ENCODE results near the gene MAN1A2.

MAN1A2 gene

GRCh38 chr1:117512728-117513321 lies 145.6 kb downstream of the MAN1A2 start:
- peak; percentile 71 for TF ChIP-seq CTCF (conservative IDR thresholded peaks at IDR 0.05)
- H3K27ac ChIP-seq = no peak overlapping the region

GRCh38 chr1:117523111-117523510 lies 155.9 kb downstream of the MAN1A2 start:
- H3K27ac ChIP-seq = no peak overlapping the region
- no peak for TF ChIP-seq CTCF (conservative IDR thresholded peaks at IDR 0.05)

- no peak overlapping the region for H3K27ac ChIP-seq
- no peak for TF ChIP-seq CTCF (conservative IDR thresholded peaks at IDR 0.05)
These were observed 159.8 kb downstream of the MAN1A2 start for GRCh38 chr1:117527074-117527473.

GRCh38 chr1:117527566-117528102 lies 160.4 kb downstream of the MAN1A2 start:
- no peak for TF ChIP-seq CTCF (conservative IDR thresholded peaks at IDR 0.05)
- H3K27ac ChIP-seq = no peak overlapping the region

- no peak for TF ChIP-seq CTCF (conservative IDR thresholded peaks at IDR 0.05)
- H3K27ac ChIP-seq = no peak overlapping the region
These were observed 162.4 kb downstream of the MAN1A2 start for GRCh38 chr1:117529683-117530082.

- no peak overlapping the region for H3K27ac ChIP-seq
- TF ChIP-seq CTCF (conservative IDR thresholded peaks at IDR 0.05) = no peak
These were observed 164.0 kb downstream of the MAN1A2 start for GRCh38 chr1:117531222-117531621.

GRCh38 chr1:117534995-117535467 lies 167.8 kb downstream of the MAN1A2 start:
- peak; percentile 81 for TF ChIP-seq CTCF (conservative IDR thresholded peaks at IDR 0.05)
- H3K27ac ChIP-seq = no peak overlapping the region
